ENCODE results near the gene MAP7D2. TPM values are rescaled to one million over a fixed set of nuclear protein-coding genes. Genes with fewer than 3 reads are reported as not detected.
"Not testable (repeated sequence)": the region's sequence is repeated elsewhere in the genome, so short reads cannot be mapped to it uniquely, and the experiment has no call there.

MAP7D2 gene
- total RNA-seq, 1 experiment from 2014 or later = 7.6 TPM

GRCh38 chrX:20128670-20129069 lies 12.0 kb upstream of the MAP7D2 start:
- Histone ChIP-seq H3K4me3 (ENCODE audit: low read depth in 2 of 2, low read length in 2 of 2) (no peak overlapping the region), H3K27ac (ENCODE audit: low read length) (no peak overlapping the region), H3K27me3 (ENCODE audit: control insufficient read depth, insufficient read depth, low read length) (no peaks in the 10 kb centered on the region), H3K36me3 (ENCODE audit: control insufficient read depth, insufficient read depth, low read length) (peaks cover 12% of the 10 kb centered on the region), H3K9me3 (ENCODE audit: control insufficient read depth, insufficient read depth, low read depth, low read length) (no peaks in the 10 kb centered on the region), H3K4me1 (ENCODE audit: control insufficient read depth, insufficient read depth, low read length) (no peaks in the 10 kb centered on the region)
- in situ Hi-C loops (cut with HindIII; ENCODE audit: low pct_unique_long_range_greater_than_20kb, low sequenced_read_pairs) (no loop called here), intact Hi-C loops (cut with micrococcal nuclease; ENCODE audit: unreplicated experiment) (no loop called here)
- ChIA-PET CTCF (no interaction called here), POLR2A (no interaction called here)
- no peak for ATAC-seq
- DNase-seq (ENCODE audit: low read depth, low spot score) = no peak
- no TSS peak for BruUV-seq (replicated peaks)
- TF ChIP-seq TCF7L2 (IDR thresholded peaks at IDR 0.05; ENCODE audit: low read depth, low read length) (no peak), SIN3A (IDR thresholded peaks at IDR 0.05; ENCODE audit: borderline replicate concordance, insufficient read depth, low read depth, low read length) (no peak), POLR2AphosphoS5 (IDR thresholded peaks at IDR 0.05; ENCODE audit: low read depth, low read length) (no peak), REST (IDR thresholded peaks at IDR 0.05; ENCODE audit: insufficient read depth in 1 of 2, low read depth in 2 of 2, low read length in 1 of 2) (no peak), CTCF (IDR thresholded peaks at IDR 0.05) (no peak)

- H3K9me3 ChIP-seq (ENCODE audit: control insufficient read depth, insufficient read depth, low read depth, low read length); DNase-seq (ENCODE audit: low read depth, low spot score); H3K27ac ChIP-seq (ENCODE audit: low read length); H3K4me3 ChIP-seq (ENCODE audit: low read depth in 2 of 2, low read length in 2 of 2); ATAC-seq; H3K4me1 ChIP-seq (ENCODE audit: control insufficient read depth, insufficient read depth, low read length); CTCF ChIA-PET; POLR2A ChIA-PET; intact Hi-C loops (cut with micrococcal nuclease; ENCODE audit: unreplicated experiment); in situ Hi-C loops (cut with HindIII; ENCODE audit: low pct_unique_long_range_greater_than_20kb, low sequenced_read_pairs); H3K27me3 ChIP-seq (ENCODE audit: control insufficient read depth, insufficient read depth, low read length); H3K36me3 ChIP-seq (ENCODE audit: control insufficient read depth, insufficient read depth, low read length): not testable (repeated sequence)
- BruUV-seq (replicated peaks) = TSS peak; percentile 40
Observed at GRCh38 chrX:20127440-20127839, 10.7 kb upstream of the MAP7D2 start.

- ATAC-seq; POLR2A ChIA-PET; in situ Hi-C loops (cut with HindIII; ENCODE audit: low pct_unique_long_range_greater_than_20kb, low sequenced_read_pairs); intact Hi-C loops (cut with micrococcal nuclease; ENCODE audit: unreplicated experiment); H3K4me1 ChIP-seq (ENCODE audit: control insufficient read depth, insufficient read depth, low read length); H3K27ac ChIP-seq (ENCODE audit: low read length); H3K4me3 ChIP-seq (ENCODE audit: low read depth in 2 of 2, low read length in 2 of 2); H3K27me3 ChIP-seq (ENCODE audit: control insufficient read depth, insufficient read depth, low read length); BruUV-seq (replicated peaks); DNase-seq (ENCODE audit: low read depth, low spot score); H3K36me3 ChIP-seq (ENCODE audit: control insufficient read depth, insufficient read depth, low read length); CTCF ChIA-PET; H3K9me3 ChIP-seq (ENCODE audit: control insufficient read depth, insufficient read depth, low read depth, low read length): not testable (repeated sequence)
Observed at GRCh38 chrX:20126833-20127232, 10.1 kb upstream of the MAP7D2 start.

All from Panc1 (cell line).